Activated CD4-positive, alpha-beta memory T cell treated with anti-CD3 and anti-CD28 coated beads, Interleukin-2, amount 10 ng/mL, durations not matched to agents 7 days and 5 days (primary cell): ENCODE results near the gene KCNE1. TPM values are rescaled to one million over a fixed set of nuclear protein-coding genes. Genes with fewer than 3 reads are reported as not detected.
"Not testable (repeated sequence)": the region's sequence is repeated elsewhere in the genome, so short reads cannot be mapped to it uniquely, and the experiment has no call there.

Experiments used
- CTCF ChIA-PET: fragments of 350-600 bp; sonication (Branson Sonifier 250); formaldehyde crosslinking; loops from one replicate; lab custom pipeline; 2021; ENCODE audit warnings: antibody characterized with exemption, inconsistent platforms; lab: Charles Lee
- POLR2A ChIA-PET: fragments of 350-600 bp; sonication (Branson Sonifier 250); formaldehyde crosslinking; loops from one replicate; lab custom pipeline; 2021; ENCODE audit warnings: antibody characterized with exemption; lab: Charles Lee
- DNase-seq: peaks from one replicate; pipeline ENCODE4 v3.0.0-alpha.2; 2020
- H3K27ac Mint-ChIP-seq: one replicate; pipeline ENCODE4 v1.8.0; 2021; ENCODE audit warnings: mild to moderate bottlenecking, mixed read lengths
- H3K27me3 Mint-ChIP-seq: one replicate; pipeline ENCODE4 v1.8.0; 2021; ENCODE audit warnings: mixed read lengths
- H3K36me3 Mint-ChIP-seq: one replicate; pipeline ENCODE4 v1.8.0; 2021; ENCODE audit warnings: low read depth, mixed read lengths
- H3K4me1 Mint-ChIP-seq: one replicate; pipeline ENCODE4 v1.8.0; 2021; ENCODE audit warnings: mixed read lengths
- H3K4me3 Mint-ChIP-seq: one replicate; pipeline ENCODE4 v1.8.0; 2021; ENCODE audit warnings: mild to moderate bottlenecking, mixed read lengths
- H3K9me3 Mint-ChIP-seq: one replicate; pipeline ENCODE4 v1.8.0; 2021; ENCODE audit warnings: mixed read lengths
- total RNA-seq, 2 experiments: library from RNA; stranded (reverse); gene quantifications; one replicate each; pipeline ENCODE4 v1.2.3, GENCODE V29; 2021

KCNE1 gene
- total RNA-seq, 2 experiments from 2014 or later, result 0.40 TPM; not detected in 1

DNA sequence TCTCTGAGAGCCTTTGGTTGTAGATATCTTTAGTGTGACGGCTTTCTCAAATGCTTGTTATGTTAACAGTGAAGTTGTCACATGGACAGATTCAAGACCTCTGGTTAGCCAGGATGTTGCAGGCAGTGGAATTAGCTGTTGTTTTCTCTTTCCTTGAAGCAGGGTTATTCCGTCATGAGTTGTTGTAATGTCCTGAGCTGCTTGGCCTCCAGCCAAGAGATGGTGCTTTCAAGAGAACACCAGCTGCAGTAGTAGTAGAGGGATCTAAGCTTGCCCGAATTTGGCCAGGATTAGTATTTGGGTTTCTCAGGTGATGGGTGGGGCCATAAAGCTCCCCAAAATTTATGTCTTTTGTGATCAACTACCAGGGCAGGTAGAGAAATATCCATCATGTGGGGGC is 13.4 kb downstream of the KCNE1 start:
- CTCF ChIA-PET, result interaction anchor here (0.9 kb wide), 1 partner anchor 10 kb away, joined by 3 read pairs; no protein-coding TSS in a partner anchor

DNA sequence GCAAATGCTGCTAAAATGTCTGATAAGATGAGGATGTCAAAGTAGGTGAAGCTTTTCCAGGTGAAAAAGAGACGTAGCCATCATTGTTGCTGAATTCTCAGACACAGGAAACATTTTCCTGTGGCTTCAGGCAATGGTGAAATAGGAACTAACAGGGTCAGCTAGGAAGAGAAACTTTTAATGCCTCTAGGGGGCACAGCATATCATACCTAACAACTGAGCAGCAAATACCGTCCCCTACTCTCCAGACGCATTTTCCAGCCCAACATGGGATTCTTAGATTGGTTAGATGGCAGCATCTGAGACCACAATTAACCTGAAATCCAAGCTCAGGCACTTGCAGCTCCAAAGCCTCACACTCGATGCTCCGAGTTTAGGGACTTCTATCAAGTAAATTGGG is 28.2 kb downstream of the KCNE1 start:
- H3K36me3 Mint-ChIP-seq, H3K27ac Mint-ChIP-seq, H3K4me1 Mint-ChIP-seq, H3K4me3 Mint-ChIP-seq, H3K27me3 Mint-ChIP-seq, CTCF ChIA-PET, POLR2A ChIA-PET, H3K9me3 Mint-ChIP-seq, DNase-seq: not testable (repeated sequence)

More for the DNA sequence above, 13.4 kb downstream of the KCNE1 start:
- peaks cover 23% of the 10 kb centered on the region for H3K27me3 Mint-ChIP-seq
- H3K9me3 Mint-ChIP-seq, result peaks cover 7% of the 10 kb centered on the region
- no peaks in the 10 kb centered on the region for H3K36me3 Mint-ChIP-seq
- no peaks in the 10 kb centered on the region for H3K4me1 Mint-ChIP-seq
- POLR2A ChIA-PET, result no interaction called here
- H3K4me3 Mint-ChIP-seq, result no peak overlapping the region
- no peak for DNase-seq
- no peak overlapping the region for H3K27ac Mint-ChIP-seq

- H3K9me3 Mint-ChIP-seq, H3K4me3 Mint-ChIP-seq, H3K27me3 Mint-ChIP-seq, H3K27ac Mint-ChIP-seq, DNase-seq, H3K4me1 Mint-ChIP-seq, H3K36me3 Mint-ChIP-seq, POLR2A ChIA-PET, CTCF ChIA-PET: not testable (repeated sequence)
Observed at GRCh38 chr21:34483435-34483834, 28.6 kb downstream of the KCNE1 start.

DNA sequence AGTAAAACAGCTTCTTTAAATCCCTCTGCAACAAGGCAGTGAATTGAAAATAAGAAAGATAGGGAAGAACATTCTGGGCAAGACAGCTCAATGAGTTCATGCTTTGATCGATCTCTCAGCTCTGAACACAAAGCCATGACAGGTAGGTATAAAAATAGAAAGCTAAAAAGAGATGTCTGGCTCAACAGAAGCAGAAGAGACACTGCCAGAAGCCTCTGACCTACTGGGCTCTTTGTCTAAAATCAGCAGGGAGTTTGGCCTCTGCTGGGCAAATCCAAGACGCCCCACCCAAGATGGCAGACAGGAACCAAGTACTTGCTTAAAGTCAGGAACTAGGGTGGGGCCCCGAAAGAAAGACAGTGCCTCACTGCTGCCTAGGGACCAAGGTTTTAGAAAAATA is 44.7 kb downstream of the KCNE1 start:
- H3K4me3 Mint-ChIP-seq, DNase-seq, H3K36me3 Mint-ChIP-seq, H3K4me1 Mint-ChIP-seq, H3K9me3 Mint-ChIP-seq, H3K27me3 Mint-ChIP-seq, H3K27ac Mint-ChIP-seq, POLR2A ChIA-PET, CTCF ChIA-PET: not testable (repeated sequence)

DNA sequence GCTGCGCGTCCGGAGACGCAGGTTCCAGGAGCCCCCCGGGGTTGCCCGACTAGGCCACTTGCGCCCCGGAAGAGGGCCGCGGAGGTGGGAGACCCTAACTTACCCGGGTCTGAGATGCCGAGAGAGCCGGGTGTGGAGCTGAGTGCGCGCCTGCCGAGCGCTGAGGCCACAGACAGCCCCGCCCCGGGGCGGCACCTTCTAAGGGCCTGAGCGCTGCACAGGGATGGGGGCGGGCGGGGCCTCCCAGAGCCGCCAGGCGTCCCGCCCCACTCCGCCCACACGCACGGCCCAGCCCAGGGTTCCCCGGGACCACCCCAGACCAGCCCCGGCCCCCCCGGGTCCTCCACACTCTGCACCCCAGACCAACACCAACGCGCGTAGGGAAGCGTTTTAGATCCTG is 52.6 kb downstream of the KCNE1 start:
- DNase-seq, H3K4me1 Mint-ChIP-seq, H3K27me3 Mint-ChIP-seq, H3K4me3 Mint-ChIP-seq, H3K9me3 Mint-ChIP-seq, CTCF ChIA-PET, H3K27ac Mint-ChIP-seq, POLR2A ChIA-PET, H3K36me3 Mint-ChIP-seq: not testable (repeated sequence)

- POLR2A ChIA-PET, H3K9me3 Mint-ChIP-seq, H3K4me1 Mint-ChIP-seq, H3K36me3 Mint-ChIP-seq, CTCF ChIA-PET, DNase-seq, H3K27me3 Mint-ChIP-seq, H3K4me3 Mint-ChIP-seq, H3K27ac Mint-ChIP-seq: not testable (repeated sequence)
Observed at GRCh38 chr21:34458266-34458665, 53.7 kb downstream of the KCNE1 start.

GRCh38 chr21:34456180-34456579 is 55.8 kb downstream of the KCNE1 start:
- H3K27ac Mint-ChIP-seq, POLR2A ChIA-PET, CTCF ChIA-PET, H3K27me3 Mint-ChIP-seq, DNase-seq, H3K4me1 Mint-ChIP-seq, H3K9me3 Mint-ChIP-seq, H3K4me3 Mint-ChIP-seq, H3K36me3 Mint-ChIP-seq: not testable (repeated sequence)

- H3K4me3 Mint-ChIP-seq, CTCF ChIA-PET, H3K27me3 Mint-ChIP-seq: not testable (repeated sequence)
Observed at GRCh38 chr21:34455628-34456027, 56.4 kb downstream of the KCNE1 start.

DNA sequence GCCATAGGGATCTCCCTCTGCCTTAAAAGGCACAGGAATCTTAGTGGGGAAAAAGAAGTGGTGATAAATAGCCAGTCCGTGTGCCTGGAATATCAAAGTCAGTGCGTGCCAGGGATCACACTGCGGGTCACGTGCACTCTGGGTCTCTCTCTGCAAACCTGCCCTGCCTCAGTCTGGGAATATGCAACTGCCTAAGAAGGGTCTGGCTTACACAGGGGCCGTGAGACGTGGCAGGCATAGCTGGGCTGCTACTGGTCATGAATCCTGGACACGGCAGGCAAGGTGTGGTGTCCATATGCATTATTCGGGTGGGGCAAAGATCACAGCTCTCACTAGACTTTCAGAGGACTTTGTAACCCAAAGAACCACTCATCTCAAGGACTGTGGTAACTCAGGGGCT is 65.0 kb downstream of the KCNE1 start:
- H3K36me3 Mint-ChIP-seq, H3K4me1 Mint-ChIP-seq, H3K27ac Mint-ChIP-seq, H3K27me3 Mint-ChIP-seq, DNase-seq, CTCF ChIA-PET, H3K9me3 Mint-ChIP-seq, POLR2A ChIA-PET, H3K4me3 Mint-ChIP-seq: not testable (repeated sequence)

More at GRCh38 chr21:34455628-34456027, 56.4 kb downstream of the KCNE1 start:
- H3K4me1 Mint-ChIP-seq, POLR2A ChIA-PET, H3K9me3 Mint-ChIP-seq, H3K36me3 Mint-ChIP-seq, H3K27ac Mint-ChIP-seq, DNase-seq: not testable (repeated sequence)

DNA sequence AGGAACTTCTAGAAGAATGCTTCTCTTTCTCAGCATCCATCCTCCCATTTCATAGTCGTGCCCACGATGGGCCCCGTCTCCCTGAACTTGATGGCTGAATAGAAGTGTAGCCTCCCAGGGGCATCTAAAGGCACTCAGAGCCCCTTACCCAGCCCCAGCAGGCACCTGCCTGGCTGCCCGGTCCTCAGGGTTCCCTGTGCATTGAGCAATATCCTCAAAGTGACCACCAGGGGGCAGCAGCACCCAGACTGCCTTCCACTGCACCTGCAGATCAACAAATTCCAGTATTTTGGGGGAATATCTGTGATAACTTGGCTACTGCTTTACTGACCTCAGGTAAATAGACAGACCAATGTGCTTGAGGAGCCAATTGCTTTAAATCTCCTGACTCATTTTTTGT is 68.5 kb downstream of the KCNE1 start:
- H3K9me3 Mint-ChIP-seq, H3K27me3 Mint-ChIP-seq, DNase-seq, POLR2A ChIA-PET, CTCF ChIA-PET, H3K4me3 Mint-ChIP-seq, H3K4me1 Mint-ChIP-seq, H3K27ac Mint-ChIP-seq, H3K36me3 Mint-ChIP-seq: not testable (repeated sequence)

DNA sequence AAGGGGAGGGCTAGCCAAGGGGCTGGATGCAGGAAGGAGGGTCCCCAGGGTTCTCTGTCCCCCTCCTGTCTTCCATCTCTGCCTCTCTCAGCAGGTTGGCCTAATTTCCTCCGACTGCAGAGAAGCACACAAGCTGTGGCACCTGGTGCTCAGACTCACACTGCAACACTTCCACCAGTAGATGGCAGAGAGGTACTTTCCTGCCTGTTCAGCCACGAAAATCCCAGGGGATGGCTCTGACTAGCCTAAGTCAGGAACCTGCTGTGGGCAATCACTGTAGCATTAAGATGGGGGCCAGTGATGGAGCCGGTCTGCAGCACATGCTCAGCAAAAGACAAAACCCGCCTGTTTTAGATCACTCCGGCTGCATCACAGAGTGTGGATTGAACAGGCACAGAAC is 82.3 kb downstream of the KCNE1 start:
- H3K4me3 Mint-ChIP-seq, H3K9me3 Mint-ChIP-seq, H3K36me3 Mint-ChIP-seq, H3K4me1 Mint-ChIP-seq, H3K27ac Mint-ChIP-seq, DNase-seq, H3K27me3 Mint-ChIP-seq, POLR2A ChIA-PET, CTCF ChIA-PET: not testable (repeated sequence)

DNA sequence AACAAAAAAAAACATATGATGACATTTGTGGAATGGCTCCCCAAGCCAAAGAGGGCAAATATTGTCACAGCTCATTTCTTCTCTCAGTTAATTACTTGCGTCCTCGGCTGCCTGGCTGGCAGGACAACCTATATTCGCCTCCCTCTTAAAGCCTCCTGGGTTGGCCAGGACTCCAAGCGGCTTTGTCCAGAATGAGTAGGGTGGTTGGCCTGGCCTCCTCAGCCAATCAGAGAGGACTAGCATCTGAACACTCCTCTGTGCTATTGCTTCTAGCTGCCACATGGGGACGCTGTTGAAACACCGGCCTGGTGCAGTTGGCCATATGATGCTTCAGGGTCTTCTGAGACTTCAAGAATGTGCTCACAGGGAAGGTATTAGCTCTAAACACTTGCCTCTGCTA is 83.6 kb downstream of the KCNE1 start:
- POLR2A ChIA-PET, H3K27me3 Mint-ChIP-seq, H3K36me3 Mint-ChIP-seq, CTCF ChIA-PET, H3K4me3 Mint-ChIP-seq, H3K9me3 Mint-ChIP-seq, DNase-seq, H3K4me1 Mint-ChIP-seq, H3K27ac Mint-ChIP-seq: not testable (repeated sequence)

DNA sequence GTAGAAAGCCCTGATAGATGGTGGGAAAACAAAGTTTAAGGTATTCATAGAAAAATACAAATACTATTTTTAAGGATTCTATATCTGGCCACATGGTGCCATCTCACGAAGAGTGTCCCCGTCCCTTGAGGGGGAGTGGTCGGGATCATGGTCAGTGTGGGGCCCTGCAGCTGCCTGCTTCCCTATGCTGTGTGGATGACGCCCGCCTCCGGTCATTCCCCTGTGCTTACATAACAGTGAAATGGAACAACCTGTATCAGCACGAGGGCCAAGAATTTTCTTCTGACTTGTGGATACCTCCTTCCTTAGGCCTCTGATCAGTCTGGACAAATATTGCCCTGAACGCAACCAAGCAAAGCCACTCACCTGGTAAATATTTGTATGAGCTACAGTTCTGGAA is 84.7 kb downstream of the KCNE1 start:
- H3K4me3 Mint-ChIP-seq, DNase-seq, H3K4me1 Mint-ChIP-seq, H3K27ac Mint-ChIP-seq, H3K9me3 Mint-ChIP-seq, H3K36me3 Mint-ChIP-seq, CTCF ChIA-PET, H3K27me3 Mint-ChIP-seq, POLR2A ChIA-PET: not testable (repeated sequence)

GRCh38 chr21:34423805-34424204 is 88.2 kb downstream of the KCNE1 start, which contains the start of gene SMIM34:
SMIM34 (minus strand) TSS chr21:34423951; CDS start chr21:34423839, 112 bp downstream.
- POLR2A ChIA-PET, H3K4me3 Mint-ChIP-seq, H3K4me1 Mint-ChIP-seq, H3K27me3 Mint-ChIP-seq, H3K27ac Mint-ChIP-seq, H3K9me3 Mint-ChIP-seq, CTCF ChIA-PET, H3K36me3 Mint-ChIP-seq, DNase-seq: not testable (repeated sequence)
